DMS79 (cell line): ENCODE results near the gene SLC8A2.

Experiments used
- DNase-seq: peaks from one replicate; lab custom pipeline; 2025; lab: John Stamatoyannopoulos, UW

SLC8A2 gene

DNA sequence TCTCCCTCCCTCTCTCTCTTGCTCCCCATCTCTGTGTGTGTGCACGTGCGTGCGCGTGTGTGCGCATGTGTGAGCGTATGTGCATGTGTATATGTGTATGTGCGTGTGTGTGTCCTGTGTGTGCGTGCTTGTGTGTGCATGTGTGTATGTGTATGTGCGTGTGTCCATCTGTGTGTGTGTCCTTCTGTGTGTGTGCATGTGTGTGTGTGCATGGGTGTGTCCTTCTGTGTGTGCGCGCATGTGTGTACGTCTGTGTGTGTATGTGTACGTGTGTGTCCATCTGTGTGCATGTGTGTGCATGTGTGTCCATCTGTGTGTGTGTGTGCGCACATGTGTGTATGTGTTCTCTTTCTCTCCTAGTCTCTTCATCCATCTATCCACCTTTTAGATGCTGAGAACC is 12.2 kb downstream of the SLC8A2 start:
- no peak for DNase-seq

DNA sequence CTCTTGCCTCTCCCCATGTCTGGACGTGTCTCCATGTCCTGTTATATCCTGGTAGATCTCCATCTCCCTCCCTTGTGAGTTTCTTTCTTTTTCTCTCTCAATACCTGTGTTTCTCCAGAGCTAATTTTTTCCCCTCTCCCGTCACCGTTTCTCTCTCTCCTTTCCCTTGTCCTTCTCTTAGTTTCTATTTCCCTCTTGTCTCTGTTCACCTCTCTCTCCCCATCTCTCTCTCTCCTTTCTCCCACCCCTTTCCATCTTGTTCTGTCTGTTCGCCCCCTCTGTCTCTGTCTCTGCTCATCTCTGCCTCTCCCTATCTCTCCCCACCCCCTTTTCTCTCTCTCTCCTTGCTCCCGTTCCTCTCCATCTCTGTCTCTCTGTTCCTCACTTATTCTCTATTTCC is 13.0 kb downstream of the SLC8A2 start:
- no peak for DNase-seq

DNA sequence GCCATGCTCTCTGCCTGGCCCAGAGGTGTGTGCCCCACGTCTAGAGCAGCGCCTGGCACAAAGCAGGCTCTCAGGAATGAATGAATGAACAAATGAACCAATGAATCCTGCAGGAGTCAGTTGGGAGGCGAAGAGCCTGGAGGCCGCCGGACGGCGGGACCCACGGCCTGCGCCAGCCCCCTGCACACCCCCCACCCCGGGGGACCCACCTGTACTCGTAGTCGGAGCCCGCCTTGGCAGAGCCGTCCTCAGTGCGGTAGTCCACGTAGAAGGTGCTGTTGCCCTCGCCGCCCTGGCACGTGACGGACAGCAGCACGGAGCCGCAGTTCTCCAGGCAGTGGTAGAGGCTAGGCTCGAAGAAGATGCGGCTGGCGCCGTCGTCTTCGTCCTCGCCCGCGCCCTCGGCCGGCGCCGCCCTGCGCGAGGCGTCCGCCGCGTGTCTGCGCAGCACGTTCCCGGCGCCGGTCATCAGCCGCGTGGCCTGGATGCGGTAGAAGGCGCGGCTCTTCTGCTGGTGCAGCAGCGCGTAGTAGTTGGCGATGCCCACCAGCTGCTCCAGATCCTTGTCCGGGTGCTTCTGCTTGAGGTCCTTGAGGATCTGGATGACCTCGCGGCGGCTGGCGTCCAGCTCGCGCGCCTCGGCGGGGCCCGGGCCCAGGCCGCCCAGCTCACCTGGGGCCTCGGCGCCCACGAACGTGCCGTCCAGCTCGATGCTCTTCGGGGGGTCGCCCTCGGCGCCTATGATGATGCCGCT is 14.8 kb downstream of the SLC8A2 start:
- no peak for DNase-seq

DNA sequence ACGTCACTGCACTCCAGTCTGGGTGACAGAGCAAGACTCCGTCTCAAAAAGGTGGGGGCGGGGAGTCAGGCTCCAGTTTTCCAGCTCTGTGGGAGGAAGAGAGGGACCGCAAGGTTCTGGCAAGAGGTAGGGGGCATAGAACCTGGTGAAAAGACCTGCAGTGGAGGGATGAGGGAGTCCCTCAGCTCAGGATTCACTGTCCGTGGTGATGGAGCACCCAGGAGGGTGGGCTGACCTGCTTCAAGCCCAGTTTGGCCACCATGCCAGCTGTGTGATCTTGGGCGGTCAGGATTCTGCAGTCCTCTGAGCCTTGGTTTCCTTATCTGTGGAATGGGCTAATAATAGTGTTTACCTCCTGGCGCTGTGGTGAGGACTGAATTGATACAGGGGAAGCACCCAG is 21.2 kb downstream of the SLC8A2 start:
- DNase-seq: no peak

DNA sequence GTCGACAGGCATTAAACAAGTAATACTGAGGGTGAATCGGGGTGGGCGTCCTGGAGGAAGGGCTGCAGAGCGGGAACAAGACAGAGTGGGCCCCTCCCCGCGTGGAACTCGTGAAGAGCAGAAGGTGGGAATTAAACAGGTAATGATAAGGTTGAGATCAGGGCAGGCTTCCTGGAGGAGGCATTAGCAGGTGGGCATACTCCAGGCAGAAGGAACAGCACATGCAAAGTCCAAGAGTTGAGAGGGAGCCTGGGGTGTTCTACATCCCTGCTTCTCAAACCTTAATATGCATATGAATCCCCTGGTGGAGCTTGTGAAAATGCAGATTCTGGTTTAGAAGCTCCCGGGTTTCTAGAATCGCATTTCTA is 23.3 kb downstream of the SLC8A2 start:
- no peak for DNase-seq

DNA sequence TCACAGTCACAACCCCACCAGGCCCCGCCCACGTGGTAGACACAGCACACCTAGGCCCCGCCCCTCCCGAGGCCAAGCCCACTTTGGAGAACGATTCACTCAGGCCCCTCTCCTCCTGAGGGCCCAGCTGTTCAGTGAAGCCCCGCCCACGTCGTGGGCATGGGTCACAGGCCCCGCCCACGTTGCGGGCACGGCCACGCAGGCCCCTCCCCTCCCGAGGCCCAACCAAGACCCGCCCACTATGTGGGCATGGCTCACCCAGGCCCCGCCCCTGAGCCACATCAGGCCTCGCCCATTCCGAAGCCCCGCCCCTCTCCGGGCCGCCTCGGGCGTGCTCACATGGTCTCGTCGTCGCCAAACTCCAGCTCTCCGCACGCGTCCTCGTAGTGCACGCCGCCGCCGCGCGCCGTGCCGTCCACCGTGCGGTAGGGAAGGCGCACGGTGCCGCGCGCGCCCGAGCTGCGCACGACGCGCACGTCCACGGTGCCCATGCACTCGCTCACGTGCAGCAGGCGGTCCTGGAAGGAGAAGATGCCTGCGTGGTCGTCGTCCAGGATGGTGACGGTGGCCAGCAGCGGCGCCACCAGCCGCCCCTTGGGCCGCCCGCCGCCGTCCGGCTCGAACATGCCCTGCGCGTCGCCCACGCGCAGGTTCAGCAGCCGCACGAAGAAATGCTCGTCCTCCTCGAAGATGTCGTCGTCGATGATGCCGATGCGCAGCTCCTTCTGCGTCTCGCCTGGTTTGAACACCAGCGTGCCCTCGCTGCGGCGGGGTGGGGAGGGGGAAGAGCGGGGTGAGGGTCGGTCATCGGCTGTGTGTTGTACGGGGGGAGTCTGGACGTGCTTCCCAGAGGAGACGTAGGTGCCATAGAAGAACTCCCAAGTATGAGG is 24.0 kb downstream of the SLC8A2 start:
- DNase-seq: no peak

DNA sequence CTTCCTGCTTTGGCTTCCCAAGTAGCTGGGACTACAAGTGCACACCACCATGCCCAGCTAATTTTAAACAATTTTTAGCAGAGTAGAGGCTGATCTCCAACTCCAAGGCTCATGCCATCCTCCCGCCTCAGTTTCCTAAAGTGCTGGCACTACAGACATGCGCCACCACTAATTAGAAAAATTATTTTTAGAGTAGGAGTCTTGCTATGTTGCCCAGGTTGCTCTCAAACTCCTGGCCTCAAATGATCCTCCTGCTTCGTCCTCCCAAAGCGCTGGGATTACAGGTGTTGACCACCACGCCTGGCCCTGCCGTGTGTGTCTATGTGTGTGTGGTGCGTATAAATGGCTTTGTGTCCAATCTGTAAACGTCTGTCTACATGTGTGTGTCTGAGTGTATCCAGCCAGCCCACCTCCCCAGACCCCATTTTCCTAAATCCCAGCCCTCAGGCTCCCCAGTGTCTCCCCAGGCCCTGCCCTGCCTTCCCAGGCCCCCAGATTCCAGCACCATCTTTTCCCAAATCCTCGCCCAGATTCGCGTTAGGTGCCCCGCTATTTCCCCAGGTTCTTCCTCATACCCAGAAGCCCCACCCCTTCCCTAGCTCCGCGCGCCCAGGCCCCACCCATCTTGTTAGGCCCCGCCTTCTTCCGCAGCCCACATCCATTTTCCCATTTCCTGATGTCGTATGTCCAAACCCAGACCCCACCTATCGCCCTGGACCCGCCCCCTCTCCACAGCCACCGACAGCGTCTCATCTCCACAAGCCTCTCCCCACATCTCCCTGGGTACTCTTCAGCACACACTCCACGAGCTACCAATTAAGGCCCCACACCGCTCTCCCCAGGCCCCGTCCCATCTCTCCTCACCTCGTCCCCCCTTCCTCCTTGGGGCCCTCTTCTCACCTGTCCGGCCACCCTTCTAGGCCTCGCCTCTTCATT is 24.9 kb downstream of the SLC8A2 start:
- no peak for DNase-seq

DNA sequence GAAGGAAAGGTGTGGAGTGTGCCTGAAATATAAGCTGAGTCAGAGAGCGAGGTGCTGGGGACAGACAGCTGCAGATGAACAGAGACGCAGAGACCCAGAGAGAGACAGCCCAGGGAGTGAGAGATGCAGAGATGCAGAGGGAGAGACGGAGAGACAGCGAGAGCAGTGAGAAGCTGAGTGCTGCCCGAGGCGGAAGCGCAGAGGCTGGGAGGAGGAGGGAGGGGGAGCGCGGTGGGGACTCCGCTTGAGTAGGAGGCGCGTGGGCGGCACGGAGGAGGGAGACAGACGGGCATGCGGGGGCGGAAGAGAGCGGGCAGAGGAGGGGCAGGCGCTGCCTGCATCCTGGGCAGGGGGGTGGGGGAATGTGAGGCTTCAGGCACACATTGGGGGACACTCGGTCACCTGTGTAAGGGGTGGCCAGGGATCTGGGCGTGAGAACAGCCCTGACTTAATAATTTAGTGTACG is 25.7 kb downstream of the SLC8A2 start:
- peak; percentile 16 for DNase-seq

DNA sequence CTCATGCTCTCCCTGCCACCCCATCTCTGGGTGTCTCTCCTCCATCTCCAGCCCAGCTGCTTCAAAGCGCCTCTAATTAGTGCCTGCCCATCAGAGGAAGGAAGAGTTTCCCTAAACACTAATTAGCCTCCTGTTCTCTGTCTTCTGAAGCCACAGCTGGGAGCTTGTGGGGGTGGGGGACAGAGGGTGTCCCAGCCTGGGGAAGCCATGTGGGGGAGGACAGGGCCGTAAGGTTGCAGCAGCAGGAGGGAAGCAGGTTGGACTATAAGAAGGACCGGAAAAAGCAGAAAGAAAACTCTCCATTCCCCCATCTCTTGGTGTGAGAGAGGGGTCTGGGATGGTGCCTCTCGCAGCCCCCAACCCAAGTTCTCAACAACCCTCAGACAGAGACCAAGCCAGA is 26.2 kb downstream of the SLC8A2 start:
- no peak for DNase-seq

DNA sequence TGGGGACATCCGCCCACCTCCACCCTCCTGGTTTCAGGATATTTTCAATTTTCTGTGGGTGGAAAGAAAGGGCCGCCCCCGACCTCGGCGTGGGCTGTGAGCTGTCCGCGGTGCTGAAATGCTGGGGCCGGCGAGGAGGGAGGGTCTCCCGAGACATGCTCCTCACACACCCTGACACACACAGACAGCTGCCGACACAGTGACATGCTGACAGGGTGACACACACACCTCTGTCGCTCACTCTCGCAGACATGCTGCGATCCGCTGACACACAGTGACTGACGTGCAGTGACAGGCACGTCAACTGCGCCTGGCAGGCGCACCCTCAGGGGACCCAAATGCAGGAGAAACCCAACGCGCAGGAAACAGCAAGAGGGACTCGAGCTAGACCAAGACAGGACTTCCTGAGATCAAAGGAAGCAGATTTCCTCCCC is 27.3 kb downstream of the SLC8A2 start:
- DNase-seq: no peak

DNA sequence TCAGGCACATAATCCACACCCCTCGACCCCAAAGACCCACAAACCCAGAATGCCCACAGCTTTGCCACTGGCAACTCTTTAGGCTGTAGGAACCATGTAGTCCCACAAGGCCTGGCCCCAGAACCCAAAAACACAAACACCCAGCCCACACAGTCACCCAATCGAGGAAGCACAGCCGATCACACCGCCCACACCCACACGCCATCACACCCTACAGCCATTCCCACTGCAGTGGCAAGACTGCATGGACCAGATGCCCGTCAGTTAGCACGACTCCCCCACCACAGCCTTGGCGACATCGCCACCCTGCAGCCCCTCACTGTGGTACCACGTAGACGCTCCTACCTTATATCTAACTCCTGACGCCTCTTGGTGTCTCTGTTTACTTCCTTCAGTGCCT is 28.4 kb downstream of the SLC8A2 start:
- DNase-seq: no peak

DNA sequence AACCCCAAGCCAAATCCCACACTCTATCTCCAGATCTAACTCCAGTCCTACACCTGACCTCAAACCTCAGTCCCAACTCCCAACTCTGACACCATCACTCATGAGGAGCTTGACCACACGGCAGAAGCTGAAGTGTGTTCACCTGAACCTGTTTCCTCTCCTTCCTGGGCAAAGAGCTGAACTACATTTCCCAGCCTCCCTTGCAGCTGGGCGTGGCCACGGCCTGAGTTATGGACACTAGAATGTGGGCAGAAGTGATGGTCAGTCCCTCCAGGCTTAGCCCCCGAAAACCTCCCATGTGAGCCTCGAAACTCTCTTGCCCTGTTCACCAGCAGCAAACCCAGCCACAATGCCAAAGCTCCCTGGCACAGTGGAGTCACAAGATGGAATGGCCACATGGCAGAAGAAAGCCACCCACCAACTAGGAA is 32.9 kb downstream of the SLC8A2 start:
- no peak for DNase-seq

DNA sequence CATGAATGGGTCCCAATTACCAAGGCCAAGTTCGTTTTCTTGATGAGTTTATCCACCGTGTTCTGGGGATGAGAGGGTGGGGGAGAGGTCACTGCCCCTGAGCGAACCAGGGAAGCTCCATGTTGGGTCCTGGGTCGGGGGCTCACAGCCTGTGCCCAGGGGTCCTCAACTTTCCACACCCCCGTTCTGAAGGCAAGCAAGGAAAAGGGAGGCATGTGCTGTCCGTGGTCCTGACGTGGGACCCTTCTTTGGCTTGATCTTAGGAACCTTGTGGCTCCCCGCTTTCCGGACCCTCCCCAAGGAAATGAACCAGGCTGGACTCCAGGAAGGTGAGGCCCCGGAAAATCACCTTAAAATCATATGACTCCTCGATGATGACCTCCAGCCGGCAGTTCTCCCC is 34.2 kb downstream of the SLC8A2 start:
- no peak for DNase-seq

DNA sequence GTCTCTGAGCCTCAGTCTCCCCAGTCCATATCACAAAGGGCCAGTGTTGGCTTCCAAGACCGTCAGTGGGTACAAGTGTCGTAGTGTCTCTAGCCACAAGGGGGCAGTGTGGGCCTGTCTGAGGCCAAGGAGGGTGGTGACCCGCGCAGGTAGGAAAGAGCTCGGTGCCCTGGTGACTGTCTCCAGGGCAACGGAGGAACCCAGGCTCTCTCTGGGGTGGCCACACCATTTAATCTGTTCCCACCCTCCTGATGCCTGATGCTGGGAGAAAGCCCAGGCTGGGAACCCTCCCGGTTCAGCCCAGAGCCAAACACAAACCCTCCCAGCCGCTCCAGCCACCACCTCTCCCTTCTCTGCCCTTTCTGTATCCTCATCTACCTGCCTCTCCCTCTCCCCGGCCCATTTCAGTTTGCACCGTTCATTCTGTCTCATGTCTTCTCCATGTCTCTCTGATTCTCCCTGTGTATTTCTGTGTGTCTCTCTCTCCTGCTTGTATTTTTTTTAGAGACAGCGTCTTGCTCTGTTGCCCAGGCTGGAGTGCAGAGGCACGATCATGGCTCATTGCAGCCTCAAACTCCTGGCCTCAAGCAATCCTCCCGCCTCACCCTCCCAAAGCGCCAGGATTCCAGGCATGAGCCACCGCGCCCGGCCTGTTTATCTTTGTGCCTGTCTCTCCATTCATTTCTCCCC is 34.8 kb downstream of the SLC8A2 start:
- DNase-seq: peak; percentile 69

DNA sequence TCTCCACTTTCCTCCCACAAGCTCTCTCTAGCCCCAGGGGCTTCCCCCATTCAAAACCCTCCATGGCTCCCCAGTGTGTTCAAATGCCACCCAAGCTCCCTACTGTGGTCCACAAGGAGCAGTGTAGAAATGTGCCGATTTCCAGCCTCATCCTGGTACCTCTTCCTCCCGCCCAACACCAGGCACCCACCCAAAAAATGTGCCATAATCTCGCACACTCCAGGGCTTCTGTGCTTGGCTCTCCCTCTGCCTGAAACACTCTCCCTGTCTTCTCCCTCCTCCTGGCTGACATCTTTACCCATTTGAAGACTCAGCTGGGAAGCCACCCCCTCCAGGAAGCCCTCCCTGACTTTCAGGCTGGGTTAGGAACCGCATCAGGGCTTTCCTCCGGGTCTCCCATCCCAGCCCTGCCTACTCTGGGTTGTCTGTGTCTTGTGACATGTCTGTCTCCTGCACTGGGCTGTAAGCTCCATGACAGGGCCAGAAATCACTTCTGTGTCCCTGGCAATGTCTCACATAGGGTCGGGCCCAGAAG is 35.7 kb downstream of the SLC8A2 start:
- DNase-seq: no peak

DNA sequence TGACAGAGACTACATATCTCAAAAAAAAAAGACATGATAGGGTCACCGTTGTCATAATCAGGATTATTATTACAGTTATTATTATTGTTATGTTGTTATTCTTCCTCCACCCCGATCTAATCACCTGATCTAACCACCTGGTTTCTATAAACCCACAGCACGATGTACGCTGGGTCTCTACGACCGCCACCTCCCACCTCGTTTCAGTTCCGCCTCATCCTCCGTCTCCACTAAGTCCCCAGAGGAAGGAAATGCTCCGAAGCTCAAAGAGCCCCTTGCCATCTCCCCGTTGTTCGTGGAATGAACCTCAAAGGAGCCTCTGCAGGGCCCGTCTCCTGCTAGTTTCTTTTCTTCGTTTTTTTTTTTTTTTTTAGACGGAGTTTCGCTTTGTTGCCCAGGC is 36.5 kb downstream of the SLC8A2 start:
- DNase-seq: no peak

DNA sequence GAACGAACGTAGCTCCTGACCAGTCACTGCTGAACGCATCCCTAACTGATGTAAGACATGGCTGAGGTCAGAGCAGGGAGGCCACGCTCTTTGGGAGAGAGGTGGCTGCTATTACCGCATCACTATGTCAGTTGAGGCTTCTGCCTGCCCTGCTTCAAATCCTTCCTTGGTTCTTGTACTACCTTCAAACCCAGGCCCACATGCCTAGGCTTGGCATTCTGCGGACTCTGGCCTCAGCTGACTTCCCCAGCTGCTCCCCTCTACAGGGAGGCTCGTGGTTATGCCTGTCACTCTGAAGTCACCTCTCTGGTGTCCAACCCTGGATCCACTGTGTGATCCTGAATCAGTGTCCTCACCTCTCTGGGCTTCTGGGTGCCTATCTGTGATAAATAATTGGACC is 37.6 kb downstream of the SLC8A2 start:
- DNase-seq: no peak

DNA sequence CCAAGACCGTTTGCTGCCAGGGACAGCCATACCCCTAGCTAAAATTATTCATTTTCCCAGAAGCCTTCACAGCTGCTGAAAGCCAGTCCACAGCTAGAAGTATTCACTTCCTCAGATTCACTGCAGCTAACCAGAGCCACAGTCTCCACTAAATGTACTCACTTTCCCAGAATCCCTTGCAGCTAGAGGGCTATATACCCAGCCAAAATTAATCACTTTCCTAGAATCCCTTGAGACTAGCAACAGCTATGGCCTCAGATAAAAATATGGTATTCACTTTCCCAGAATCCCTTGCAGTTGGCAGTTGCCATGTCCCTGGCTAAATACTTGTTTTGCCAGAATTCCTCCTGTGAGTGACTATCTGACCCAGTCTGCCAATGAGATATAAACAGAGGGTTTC is 38.6 kb downstream of the SLC8A2 start:
- DNase-seq: no peak

DNA sequence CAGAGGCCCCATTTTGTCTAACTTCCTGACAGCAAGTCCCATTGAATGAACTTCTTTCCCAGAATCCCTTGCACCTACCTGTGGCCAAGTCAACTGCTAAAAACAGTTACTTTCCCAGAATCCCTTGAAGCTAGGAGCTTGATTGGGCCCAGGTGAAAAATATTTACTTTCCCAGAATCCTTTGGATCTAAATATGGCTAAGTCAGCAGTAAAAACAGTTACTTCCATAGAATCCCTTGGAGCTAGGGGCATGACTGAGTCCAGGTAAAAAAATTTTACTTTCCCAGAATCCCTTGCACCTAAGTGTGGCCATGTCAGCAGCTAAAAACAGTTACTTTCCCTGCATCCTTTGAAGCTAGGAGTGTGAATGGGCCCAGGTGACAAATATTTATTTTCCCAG is 39.2 kb downstream of the SLC8A2 start:
- no peak for DNase-seq

DNA sequence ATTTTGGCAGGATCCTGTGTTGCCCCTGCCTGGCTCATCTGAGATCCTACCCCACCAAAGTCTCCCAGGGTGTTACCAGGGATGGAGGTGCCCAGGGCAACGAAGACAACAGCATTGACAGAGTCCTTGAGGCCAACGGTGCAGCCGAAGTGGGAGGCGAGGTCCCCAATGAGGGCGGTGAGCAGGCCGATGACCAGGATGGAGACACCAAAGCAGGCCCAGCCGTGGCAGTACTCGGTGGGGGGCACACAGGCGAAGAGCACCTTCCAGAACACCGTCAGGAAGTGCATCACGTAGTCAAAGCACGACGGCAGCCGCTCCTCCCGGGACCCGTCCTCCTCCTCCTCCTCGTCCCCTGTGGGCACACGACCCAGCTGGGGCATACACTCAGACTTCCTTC is 39.6 kb downstream of the SLC8A2 start:
- no peak for DNase-seq

DNA sequence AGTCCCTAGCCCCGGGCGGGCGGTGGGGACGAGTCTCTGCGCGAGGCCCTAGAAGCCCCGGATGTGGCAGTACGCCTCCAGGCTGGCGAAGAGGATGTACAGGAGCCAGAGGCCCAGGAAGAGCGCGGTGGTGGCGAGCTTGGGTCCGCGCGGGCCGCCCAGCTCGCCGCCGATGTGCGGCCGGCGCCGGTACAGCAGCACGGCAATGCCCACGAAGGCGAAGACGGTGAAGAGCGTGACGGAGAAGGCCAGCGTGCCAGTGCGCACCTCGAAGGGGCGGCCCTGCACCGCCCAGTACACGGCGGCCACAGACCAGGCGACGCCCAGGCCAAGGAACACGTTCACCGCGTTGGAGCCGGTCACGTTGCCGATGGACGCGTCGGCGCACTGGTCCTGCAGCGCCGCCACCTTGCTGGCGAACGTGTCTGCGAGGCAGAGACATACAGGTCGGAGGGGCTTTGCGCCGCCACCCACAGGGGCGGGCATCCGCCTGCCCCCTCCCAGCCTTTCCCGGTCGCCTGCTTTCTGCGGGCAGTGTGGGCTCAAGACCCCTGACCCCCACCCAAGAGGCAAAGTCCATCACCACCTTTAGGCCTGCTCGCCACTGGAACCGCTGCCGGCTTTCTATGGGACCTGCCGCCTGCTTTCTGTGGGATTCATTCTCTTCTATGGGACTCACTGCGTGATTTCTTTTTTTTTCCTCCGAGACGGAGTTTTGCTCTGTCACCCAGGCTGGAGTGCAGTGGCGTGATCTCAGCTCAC is 41.5 kb downstream of the SLC8A2 start:
- no peak for DNase-seq
